GM19193 (cell line): ENCODE data around the gene STK38.

Experiments
- POLR2A ChIP-seq: IDR thresholded peaks from 4 replicates; pipeline ENCODE4 v1.6.1; 2011; ENCODE audit not compliant: insufficient read depth, insufficient read length; ENCODE audit errors: extremely low read depth

Gene STK38

GRCh38 chr6:36488221-36488620 is 59.1 kb downstream of the STK38 start:
- no peak for TF ChIP-seq POLR2A

DNA sequence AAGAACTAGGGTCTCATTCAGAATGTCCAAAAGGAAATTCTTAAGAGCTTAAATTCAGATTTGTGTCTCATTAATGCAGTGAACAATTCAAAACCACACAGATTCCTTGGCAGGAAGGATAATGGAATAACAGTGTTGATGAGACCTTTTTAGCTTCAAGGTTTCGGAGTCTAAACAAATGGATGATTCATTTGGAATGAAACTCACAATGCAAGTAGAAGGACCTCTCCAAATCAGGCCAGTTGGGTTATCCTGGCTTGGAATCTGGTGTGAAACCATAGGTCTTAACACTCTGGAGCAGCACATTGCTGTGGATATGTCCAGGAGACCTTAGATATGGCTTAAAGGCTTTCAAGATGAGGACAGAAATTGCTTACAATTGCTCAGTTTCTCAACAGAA is 59.6 kb downstream of the STK38 start:
- no peak for TF ChIP-seq POLR2A

DNA sequence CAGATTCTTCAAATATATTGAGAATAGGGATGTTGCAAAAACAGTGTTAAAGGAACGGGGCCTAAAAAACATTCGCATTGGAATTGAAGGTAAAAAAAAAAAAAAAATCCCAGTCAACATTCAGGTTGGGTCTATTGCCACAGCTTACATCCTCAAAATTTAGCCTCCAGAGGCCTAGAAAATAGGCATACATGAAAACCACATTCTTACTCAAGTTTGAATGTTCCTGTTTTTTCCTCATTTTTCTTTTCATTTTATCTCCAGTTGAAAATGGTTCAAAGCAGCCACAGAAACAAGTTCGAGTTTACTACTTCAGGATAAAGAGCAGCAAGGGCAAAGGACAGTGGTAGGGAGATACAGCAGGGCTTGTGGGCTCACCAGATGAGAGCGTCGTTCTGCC is 62.5 kb downstream of the STK38 start:
- TF ChIP-seq POLR2A: no peak

DNA sequence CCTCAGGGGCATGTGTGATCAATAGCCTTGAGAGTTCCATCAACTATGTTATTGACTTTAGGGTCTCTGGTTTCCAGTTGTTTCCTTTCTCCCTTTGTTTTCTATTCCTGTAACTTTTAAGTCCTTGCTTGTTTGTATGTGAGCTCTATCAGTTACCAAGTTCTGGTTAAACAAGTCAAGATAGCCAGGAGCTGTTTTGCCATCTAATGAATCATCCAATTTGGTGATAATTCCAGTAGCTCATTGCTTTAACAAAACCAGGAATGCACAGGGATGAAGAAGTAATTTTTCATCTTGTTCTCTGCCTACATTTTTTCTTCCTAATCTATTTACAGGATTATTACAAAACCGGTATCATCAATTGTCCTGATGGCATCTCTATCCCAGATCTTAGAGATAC is 68.0 kb downstream of the STK38 start:
- no peak for TF ChIP-seq POLR2A

DNA sequence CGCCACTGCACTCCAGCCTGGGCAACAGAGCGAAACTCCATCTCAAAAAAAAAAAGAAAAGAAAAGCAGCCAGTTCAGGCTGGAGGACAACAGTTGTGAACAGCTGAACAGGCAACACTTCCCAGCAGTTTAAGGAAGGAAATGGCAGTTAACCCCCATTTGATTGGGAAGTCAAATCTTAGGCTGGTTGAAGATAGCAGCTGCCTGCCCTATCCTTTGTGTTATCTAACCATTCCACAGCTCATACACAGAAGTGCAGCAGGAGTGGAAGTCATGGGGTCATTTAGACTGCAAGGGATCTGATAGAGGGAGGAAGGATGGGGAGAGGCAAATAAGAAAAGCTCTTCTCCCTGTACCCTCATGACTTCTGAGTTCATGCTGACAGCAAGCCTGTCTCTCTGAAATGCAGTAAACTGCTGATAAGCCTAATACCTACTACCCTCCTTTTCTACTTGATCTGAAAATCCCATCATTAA is 69.2 kb downstream of the STK38 start:
- TF ChIP-seq POLR2A: no peak

DNA sequence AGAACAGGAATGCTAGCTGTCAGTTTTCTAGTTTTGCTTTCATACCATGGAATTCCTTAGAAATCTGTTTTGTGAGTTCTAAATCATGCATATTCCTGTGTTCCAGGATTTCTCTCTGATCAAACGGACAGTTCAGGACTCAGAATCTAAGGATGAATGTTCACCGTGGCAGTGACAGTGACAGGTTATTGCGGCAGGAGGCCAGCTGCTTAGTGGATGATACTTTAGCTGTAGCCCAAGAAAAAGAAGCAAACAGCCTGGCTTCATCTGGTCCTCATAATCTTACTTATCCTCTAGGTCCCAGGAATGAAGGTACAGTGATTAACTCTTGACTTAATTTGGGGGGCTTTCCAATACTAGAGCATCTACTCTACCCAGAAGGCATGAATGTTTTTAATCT is 77.3 kb downstream of the STK38 start:
- no peak for TF ChIP-seq POLR2A

DNA sequence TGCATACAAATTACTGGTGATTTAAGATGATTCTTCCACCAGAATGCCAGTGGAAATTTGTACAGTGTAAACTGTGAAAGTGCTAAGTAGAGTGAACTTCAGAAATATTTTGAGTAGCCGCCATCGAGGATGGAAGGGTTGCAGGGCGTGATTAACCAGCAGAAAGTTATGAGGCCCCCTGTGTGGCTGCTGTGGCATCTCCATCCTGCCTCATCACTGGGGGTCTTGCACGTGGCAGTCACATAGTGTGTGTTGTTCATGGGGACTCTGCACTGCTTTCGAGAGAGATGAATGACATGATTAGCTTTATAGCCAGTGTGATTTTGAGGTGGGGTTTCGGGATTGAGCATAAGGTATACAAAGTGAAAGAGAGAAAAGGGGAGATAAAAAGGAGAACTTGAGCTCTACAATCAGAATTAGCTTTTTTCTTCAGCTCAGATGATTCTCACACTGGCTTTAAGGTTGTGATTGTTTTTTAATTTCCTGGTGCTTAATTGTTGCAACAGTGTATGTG is 78.1 kb downstream of the STK38 start:
- no peak for TF ChIP-seq POLR2A

DNA sequence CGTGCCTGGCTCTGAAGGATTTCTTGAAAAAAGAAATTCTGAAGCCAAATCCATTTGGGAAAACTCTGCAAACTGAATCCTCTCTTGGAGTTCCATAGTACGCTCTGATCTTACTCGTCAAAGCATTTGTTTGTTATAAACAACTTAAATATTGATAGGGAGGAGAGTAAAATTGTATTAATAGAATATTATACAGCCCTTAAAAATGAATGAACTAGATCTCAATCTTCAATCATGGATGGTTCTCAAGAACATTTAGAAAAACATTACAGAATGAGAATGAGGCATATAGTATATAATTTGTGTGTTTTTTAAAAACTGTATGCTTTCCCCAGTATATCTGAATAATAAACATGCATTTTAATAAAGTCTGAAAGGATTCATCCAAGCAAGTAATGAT is 79.7 kb downstream of the STK38 start:
- no peak for TF ChIP-seq POLR2A

DNA sequence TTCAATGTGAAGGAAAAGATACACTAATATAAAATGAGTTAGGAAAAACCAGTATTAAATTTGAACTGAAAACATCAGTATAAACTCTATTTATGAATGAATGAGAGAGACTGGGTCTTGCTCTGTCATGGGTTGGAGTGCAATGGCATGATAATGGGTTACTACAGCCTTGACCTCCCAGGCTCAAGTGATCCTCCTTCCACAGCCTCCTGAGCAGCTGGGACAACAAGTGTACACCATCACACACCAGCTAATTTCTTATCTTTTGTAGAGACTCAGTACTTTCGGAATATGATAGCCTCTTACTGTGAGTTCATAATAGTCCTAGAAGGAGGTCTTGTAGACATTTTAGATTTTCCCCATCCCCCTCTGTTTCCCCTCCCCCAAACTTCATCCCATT is 83.0 kb downstream of the STK38 start:
- TF ChIP-seq POLR2A: no peak

GRCh38 chr6:36463676-36464075 is 83.6 kb downstream of the STK38 start:
- TF ChIP-seq POLR2A: no peak

GRCh38 chr6:36461646-36462045 is 85.6 kb downstream of the STK38 start:
- no peak for TF ChIP-seq POLR2A

DNA sequence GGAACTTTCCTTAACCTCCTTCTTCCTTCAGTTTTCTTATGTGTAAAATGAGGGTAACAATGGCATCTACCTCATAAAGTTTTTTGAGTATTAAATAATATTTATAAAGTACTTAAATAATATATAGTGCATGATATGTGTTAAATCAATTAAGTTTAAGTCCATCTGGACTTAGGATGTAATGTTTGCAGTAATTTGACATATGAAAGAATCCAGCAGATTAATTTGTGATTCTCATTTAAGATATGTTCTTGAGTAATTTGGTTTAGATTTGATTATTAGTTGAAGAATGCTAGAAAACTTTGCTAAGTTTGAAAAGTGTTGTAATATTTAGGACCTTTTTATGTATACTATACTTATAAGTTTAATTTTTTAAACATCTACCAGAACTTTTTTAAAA is 86.4 kb downstream of the STK38 start:
- TF ChIP-seq POLR2A: no peak

GRCh38 chr6:36459501-36459900 is 87.8 kb downstream of the STK38 start:
- TF ChIP-seq POLR2A: no peak

DNA sequence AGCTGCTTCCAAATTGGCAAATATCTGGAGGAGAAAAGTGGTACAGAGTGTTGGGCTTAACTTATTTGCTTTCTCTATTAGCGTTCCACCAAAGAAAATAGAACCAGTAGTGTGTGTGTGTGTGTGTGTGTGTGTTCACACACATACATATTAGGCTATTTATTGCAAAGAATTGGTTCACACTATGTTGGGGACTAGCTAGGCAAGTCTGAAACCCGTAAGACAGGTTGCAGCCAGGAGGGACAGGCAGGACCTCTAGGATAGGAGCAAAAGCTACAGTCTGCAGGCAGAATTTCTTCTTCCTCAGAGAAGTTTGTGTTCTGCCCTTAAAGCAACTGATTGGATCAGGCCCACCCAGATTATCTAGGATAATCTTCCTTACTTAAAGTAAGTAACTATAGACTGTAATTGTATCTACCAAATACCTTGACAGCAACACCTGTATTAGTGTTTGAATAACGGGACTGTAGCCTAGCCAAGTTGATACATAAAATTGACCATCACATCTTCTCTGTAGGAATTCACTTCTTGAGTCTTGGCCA is 91.7 kb downstream of the STK38 start:
- no peak for TF ChIP-seq POLR2A

DNA sequence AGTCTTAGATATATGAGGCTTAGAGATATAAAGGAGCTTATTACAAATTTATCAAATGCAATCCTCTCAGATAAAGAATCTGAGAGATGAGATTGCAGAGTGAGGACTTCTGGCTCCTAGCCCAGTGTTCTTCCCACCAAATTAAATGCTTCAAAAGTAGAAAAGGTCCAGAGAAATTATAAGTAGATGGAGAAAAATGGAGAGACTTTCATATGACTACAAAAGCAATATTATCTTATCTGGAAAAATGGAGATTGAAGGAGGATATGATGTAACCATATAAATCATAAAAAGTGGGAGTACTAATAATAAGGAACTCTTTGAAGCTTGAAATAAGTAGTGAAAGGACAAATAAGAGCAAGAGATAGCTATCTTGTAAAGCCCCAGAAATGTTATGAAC is 101.7 kb downstream of the STK38 start:
- no peak for TF ChIP-seq POLR2A

DNA sequence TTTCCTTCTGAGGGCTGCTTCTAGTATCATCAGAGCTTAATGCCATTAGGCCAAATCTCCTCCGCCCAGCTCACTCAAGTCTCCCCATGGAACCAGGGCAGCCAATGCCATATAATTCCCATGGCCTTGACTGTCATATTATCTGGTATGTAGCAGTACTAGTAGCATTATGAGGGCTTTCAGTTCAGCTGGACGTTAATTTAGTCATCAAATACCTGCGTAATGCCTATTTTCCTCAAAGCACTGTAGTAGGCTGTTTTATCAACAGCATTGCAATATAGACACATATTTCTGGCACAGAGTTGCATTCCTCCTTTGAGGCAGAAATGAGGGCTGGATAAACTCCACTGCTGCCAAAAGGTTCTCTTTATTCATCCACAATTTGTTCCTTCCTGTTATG is 102.8 kb downstream of the STK38 start:
- TF ChIP-seq POLR2A: no peak
